Loucy (cell line): ENCODE results near the gene SRCIN1.
"Not testable (repeated sequence)": the region's sequence is repeated elsewhere in the genome, so short reads cannot be mapped to it uniquely, and the experiment has no call there.

ENCODE experiments used
- H2AFZ ChIP-seq: fragments of 200-600 bp; sonication (generic); 2 replicates; pipeline ENCODE4 v1.6.0; 2016; ENCODE audit warnings: antibody characterized with exemption, mild to moderate bottlenecking, low read length, moderate library complexity
- H3F3A ChIP-seq: fragments of 200-600 bp; 2 replicates; pipeline ENCODE4 v1.6.0; 2016; ENCODE audit warnings: antibody characterized with exemption, low read depth, mild to moderate bottlenecking
- H3K27me3 ChIP-seq: fragments of 200-600 bp; sonication (generic); 2 replicates; pipeline ENCODE4 v1.6.1; 2014; ENCODE audit warnings: low read length, mild to moderate bottlenecking; ENCODE audit not compliant: insufficient read depth, poor library complexity, severe bottlenecking
- H3K36me3 ChIP-seq: fragments of 200-600 bp; sonication (generic); 2 replicates; pipeline ENCODE4 v1.6.1; 2016; ENCODE audit warnings: low read length; ENCODE audit not compliant: insufficient read depth
- H3K4me1 ChIP-seq: fragments of 200-600 bp; sonication (generic); 2 replicates; pipeline ENCODE4 v1.5.1; 2014; ENCODE audit warnings: low read length, mild to moderate bottlenecking; ENCODE audit not compliant: insufficient read depth, poor library complexity, severe bottlenecking
- H3K4me2 ChIP-seq: fragments of 200-600 bp; sonication (generic); 2 replicates; pipeline ENCODE4 v1.6.0; 2014; ENCODE audit warnings: antibody characterized with exemption, low read length, low read depth, mild to moderate bottlenecking; ENCODE audit not compliant: poor library complexity, severe bottlenecking
- H3K4me3 ChIP-seq: fragments of 200-600 bp; sonication (generic); 2 replicates; pipeline ENCODE4 v1.5.1; 2014; ENCODE audit warnings: low read length, mild to moderate bottlenecking, mixed read lengths; ENCODE audit not compliant: poor library complexity, severe bottlenecking
- H3K79me2 ChIP-seq: fragments of 200-600 bp; sonication (generic); 2 replicates; pipeline ENCODE4 v1.6.1; 2014; ENCODE audit warnings: low read length; ENCODE audit not compliant: insufficient read depth
- H3K9ac ChIP-seq: fragments of 200-600 bp; sonication (generic); 2 replicates; pipeline ENCODE4 v1.6.0; 2014; ENCODE audit warnings: mild to moderate bottlenecking, low read depth, low read length, moderate library complexity; ENCODE audit not compliant: poor library complexity, severe bottlenecking
- H3K9me2 ChIP-seq: fragments of 200-600 bp; sonication (generic); replicated peaks from 2 replicates; pipeline ENCODE4 v1.6.1; 2016; ENCODE audit warnings: low read depth, low read length, mixed read lengths
- H3K9me3 ChIP-seq: fragments of 200-600 bp; sonication (generic); 2 replicates; pipeline ENCODE4 v1.6.1; 2014; ENCODE audit warnings: mild to moderate bottlenecking, antibody characterized with exemption, low read length, low read depth; ENCODE audit not compliant: insufficient read depth
- H4K20me1 ChIP-seq: fragments of 200-600 bp; sonication (generic); 2 replicates; pipeline ENCODE4 v1.6.0; 2014; ENCODE audit warnings: antibody characterized with exemption, low read length, mild to moderate bottlenecking; ENCODE audit not compliant: insufficient read depth, poor library complexity, severe bottlenecking
- EZH2phosphoT487 ChIP-seq: fragments of 200-600 bp; IDR thresholded peaks from 2 replicates; pipeline ENCODE4 v1.6.1; 2018; ENCODE audit warnings: antibody characterized with exemption, mild to moderate bottlenecking, moderate library complexity, borderline replicate concordance
- TF ChIP-seq, protein P1 (sequence below): fragments of 200-600 bp; sonication (generic); conservative IDR thresholded peaks from 2 replicates; pipeline ENCODE4 v1.5.1; 2014; ENCODE audit warnings: mild to moderate bottlenecking, antibody characterized with exemption, low read length

SRCIN1 gene

DNA sequence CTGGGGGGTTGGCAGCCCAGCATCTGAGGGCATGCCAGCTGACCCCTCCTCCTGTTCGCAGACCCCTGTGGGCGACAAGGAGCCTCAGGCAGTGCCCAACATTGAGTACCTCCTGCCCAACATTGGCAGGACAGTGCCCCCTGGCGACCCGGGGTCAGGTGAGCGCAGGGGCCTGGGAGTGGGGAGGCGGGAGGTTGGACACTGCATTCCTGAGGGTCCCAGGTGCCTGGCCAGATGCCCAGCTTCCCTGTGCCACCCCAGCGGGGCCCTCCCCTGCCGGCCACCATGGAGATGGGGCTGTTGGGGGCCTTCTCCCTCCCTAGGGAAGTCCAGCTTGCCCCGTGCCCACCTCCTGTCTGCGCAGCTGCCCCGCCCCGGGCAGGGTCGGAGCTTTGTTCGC, 107.4 kb downstream of the SRCIN1 start:
- no peak for TF ChIP-seq EZH2phosphoT487
- TF ChIP-seq, protein P1, sequence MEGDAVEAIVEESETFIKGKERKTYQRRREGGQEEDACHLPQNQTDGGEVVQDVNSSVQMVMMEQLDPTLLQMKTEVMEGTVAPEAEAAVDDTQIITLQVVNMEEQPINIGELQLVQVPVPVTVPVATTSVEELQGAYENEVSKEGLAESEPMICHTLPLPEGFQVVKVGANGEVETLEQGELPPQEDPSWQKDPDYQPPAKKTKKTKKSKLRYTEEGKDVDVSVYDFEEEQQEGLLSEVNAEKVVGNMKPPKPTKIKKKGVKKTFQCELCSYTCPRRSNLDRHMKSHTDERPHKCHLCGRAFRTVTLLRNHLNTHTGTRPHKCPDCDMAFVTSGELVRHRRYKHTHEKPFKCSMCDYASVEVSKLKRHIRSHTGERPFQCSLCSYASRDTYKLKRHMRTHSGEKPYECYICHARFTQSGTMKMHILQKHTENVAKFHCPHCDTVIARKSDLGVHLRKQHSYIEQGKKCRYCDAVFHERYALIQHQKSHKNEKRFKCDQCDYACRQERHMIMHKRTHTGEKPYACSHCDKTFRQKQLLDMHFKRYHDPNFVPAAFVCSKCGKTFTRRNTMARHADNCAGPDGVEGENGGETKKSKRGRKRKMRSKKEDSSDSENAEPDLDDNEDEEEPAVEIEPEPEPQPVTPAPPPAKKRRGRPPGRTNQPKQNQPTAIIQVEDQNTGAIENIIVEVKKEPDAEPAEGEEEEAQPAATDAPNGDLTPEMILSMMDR, result no peak
- Histone ChIP-seq H3F3A (no peaks in the 10 kb centered on the region), H3K9me2 (no peaks in the 10 kb centered on the region), H3K9me3 (no peaks in the 10 kb centered on the region), H3K27me3 (no peaks in the 10 kb centered on the region), H3K4me1 (no peaks in the 10 kb centered on the region), H2AFZ (no peak overlapping the region), H3K9ac (no peak overlapping the region), H3K4me2 (no peak overlapping the region), H3K4me3 (no peak overlapping the region), H3K79me2 (no peaks in the 10 kb centered on the region), H4K20me1 (no peaks in the 10 kb centered on the region), H3K36me3 (peaks cover 26% of the 10 kb centered on the region; the same call in 1 of the 2 replicates)

DNA sequence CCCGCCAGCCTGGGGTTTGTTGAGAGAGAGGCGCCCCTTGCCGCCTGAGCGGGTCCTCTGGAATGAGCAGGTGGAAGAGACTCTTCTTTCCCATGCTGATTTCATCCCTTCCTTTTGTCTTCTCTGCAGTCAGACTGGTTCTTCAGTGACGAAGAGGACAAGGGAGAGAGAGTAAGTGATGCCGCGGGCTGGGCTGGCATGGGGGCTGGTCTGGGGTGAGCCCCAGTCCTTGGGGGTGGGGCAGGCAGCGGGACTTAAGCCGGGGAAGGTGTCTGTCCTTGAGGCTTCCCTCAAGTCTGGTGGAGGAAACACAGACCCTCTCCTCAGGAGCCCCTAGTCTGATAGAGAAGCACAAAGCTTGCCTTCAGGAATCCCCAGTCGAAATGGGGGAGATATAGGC, 108.1 kb downstream of the SRCIN1 start:
- peaks cover 33% of the 10 kb centered on the region; the same call in 1 of the 2 replicates for H3K36me3 ChIP-seq
- not testable (repeated sequence) for H3K9me2 ChIP-seq, H3K9ac ChIP-seq, H3K9me3 ChIP-seq, H2AFZ ChIP-seq, H3K27me3 ChIP-seq, H3K79me2 ChIP-seq, H3K4me1 ChIP-seq, H4K20me1 ChIP-seq, H3K4me3 ChIP-seq, H3K4me2 ChIP-seq, H3F3A ChIP-seq

DNA sequence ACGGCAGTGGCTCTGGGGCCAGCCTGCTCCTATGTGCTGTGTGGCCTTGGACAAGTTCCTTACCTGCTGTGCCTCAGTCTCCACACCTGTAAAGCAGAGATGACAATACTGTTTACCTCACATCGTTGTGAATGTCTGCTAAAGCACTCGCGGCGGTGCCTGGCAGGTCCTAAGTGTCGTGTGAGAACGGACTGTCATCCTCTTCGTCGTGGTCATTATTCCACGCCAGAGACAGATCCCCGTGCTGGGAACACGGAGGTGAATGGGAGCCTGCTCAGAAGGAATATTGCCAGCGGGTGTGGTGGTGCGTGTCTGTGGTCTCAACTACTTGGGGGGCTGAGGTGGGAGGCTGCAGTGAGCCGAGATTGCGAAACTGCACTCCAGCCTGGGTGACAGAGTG, 111.6 kb downstream of the SRCIN1 start:
- not testable (repeated sequence) for H3K79me2 ChIP-seq, H3K9me2 ChIP-seq, H3K4me2 ChIP-seq, H3K4me1 ChIP-seq, H3F3A ChIP-seq, H3K4me3 ChIP-seq, H3K9ac ChIP-seq, H4K20me1 ChIP-seq, H3K27me3 ChIP-seq, H3K9me3 ChIP-seq, H2AFZ ChIP-seq
- peaks cover 43% of the 10 kb centered on the region; the same call in 1 of the 2 replicates for H3K36me3 ChIP-seq

GRCh38 chr17:38492067-38493040, 113.4 kb downstream of the SRCIN1 start:
- not testable (repeated sequence) for H3F3A ChIP-seq, H3K9me3 ChIP-seq, H3K79me2 ChIP-seq, H3K9me2 ChIP-seq, H3K4me3 ChIP-seq, H3K4me2 ChIP-seq, H4K20me1 ChIP-seq, H2AFZ ChIP-seq, H3K9ac ChIP-seq, H3K27me3 ChIP-seq, H3K4me1 ChIP-seq
- H3K36me3 ChIP-seq, result peaks cover 42% of the 10 kb centered on the region; the same call in 1 of the 2 replicates
- TF ChIP-seq, protein P1, result peak; percentile 64

DNA sequence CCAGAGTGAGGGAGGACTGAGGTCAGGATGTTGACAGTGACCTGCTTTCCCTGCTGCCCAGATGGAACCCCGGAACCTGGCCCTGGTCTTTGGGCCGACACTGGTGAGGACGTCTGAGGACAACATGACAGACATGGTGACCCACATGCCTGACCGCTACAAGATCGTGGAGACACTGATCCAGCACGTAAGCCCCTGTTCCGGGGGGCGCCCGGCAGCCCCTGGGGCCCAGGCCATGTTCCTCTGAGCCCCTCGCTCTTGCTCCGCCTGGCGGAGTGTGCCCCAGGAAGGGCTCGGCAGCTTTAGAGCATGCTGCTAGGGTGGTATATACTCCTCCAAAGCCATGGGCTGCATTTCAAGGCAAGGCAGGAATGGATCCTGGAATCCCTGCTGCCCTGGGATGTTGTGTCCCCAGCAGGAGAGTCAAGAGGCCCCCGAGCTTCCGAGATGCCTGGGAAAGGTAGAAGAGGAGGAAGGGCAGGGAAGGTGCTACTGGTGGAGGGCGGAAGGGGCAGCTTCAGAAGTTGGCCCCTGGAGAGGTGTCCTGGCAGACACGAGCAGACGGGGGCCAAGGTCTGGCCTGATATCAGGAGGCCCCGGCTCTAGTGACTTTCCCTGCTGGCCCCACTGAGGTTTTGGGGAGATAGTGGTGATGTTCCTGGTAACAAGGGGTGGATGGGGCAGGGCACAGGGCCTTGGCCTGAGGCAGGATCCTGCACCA, 114.2 kb downstream of the SRCIN1 start:
- not testable (repeated sequence) for H3K9me3 ChIP-seq, H3K9ac ChIP-seq, H4K20me1 ChIP-seq, H3K4me2 ChIP-seq, H3K4me1 ChIP-seq, H3K79me2 ChIP-seq, H3F3A ChIP-seq, H3K27me3 ChIP-seq, H3K4me3 ChIP-seq, H3K9me2 ChIP-seq, H2AFZ ChIP-seq
- H3K36me3 ChIP-seq, result peaks cover 45% of the 10 kb centered on the region; the same call in 1 of the 2 replicates
